ENCODE results near the gene NEO1.

The NEO1 gene

GRCh38 chr15:73075160-73075859, 23.0 kb downstream of the NEO1 start:
- no peak for DNase-seq

GRCh38 chr15:73078291-73078690, 26.0 kb downstream of the NEO1 start:
- DNase-seq = no peak

GRCh38 chr15:73078722-73079121, 26.5 kb downstream of the NEO1 start:
- no peak for DNase-seq

GRCh38 chr15:73079565-73079964, 27.3 kb downstream of the NEO1 start:
- DNase-seq = no peak

- no peak for DNase-seq
These were observed 29.2 kb downstream of the NEO1 start for GRCh38 chr15:73081321-73081958.

- DNase-seq = no peak
These were observed 30.5 kb downstream of the NEO1 start for GRCh38 chr15:73082812-73083211.

- no peak for DNase-seq
These were observed 34.8 kb downstream of the NEO1 start for GRCh38 chr15:73087098-73087497.

- no peak for DNase-seq
These were observed 52.8 kb downstream of the NEO1 start for GRCh38 chr15:73105064-73105463.

- no peak for DNase-seq
These were observed 56.4 kb downstream of the NEO1 start for GRCh38 chr15:73108676-73109075.

- DNase-seq = no peak
These were observed 57.5 kb downstream of the NEO1 start for GRCh38 chr15:73109765-73110164.

- DNase-seq = no peak
These were observed 57.9 kb downstream of the NEO1 start for GRCh38 chr15:73110201-73110600.

- no peak for DNase-seq
These were observed 61.8 kb downstream of the NEO1 start for GRCh38 chr15:73114064-73114463.

GRCh38 chr15:73116164-73116563, 63.9 kb downstream of the NEO1 start:
- no peak for DNase-seq

- DNase-seq = no peak
These were observed 65.8 kb downstream of the NEO1 start for GRCh38 chr15:73118055-73118454.

- no peak for DNase-seq
These were observed 67.2 kb downstream of the NEO1 start for GRCh38 chr15:73119478-73119877.

GRCh38 chr15:73120269-73120668, 68.0 kb downstream of the NEO1 start:
- DNase-seq = no peak

GRCh38 chr15:73125219-73125618, 73.0 kb downstream of the NEO1 start:
- no peak for DNase-seq

GRCh38 chr15:73127302-73127936, 75.2 kb downstream of the NEO1 start:
- no peak for DNase-seq

- no peak for DNase-seq
These were observed 78.6 kb downstream of the NEO1 start for GRCh38 chr15:73130830-73131229.

GRCh38 chr15:73134196-73134595, 81.9 kb downstream of the NEO1 start:
- no peak for DNase-seq

- no peak for DNase-seq
These were observed 86.9 kb downstream of the NEO1 start for GRCh38 chr15:73139041-73139743.

GRCh38 chr15:73139744-73140553, 87.7 kb downstream of the NEO1 start:
- no peak for DNase-seq
